Cardiac fibroblast (primary cell): ENCODE data around the gene IRF4.

Experiments
- DNase-seq, 2 donors: peaks; one replicate each; pipeline versions ENCODE4 v3.0.0 to v3.0.0-alpha.2; 2010; ENCODE audit warnings: low read depth in 2 of 2
- H3K4me3 ChIP-seq, 2 donors: replicated peaks in 1 of 2; 1 replicate in 1 of 2; 2 replicates in 1 of 2; pipeline ENCODE4 v1.5.1; 2011; ENCODE audit warnings: low read depth in 2 of 2, low read length in 2 of 2, mild to moderate bottlenecking in 2 of 2, moderate library complexity in 1 of 2
- TF ChIP-seq, protein P1 (sequence below): IDR thresholded peaks from one replicate; pipeline ENCODE4 v1.5.1; 2011; ENCODE audit warnings: low read depth, mild to moderate bottlenecking, low read length, inconsistent platforms

Gene IRF4

DNA sequence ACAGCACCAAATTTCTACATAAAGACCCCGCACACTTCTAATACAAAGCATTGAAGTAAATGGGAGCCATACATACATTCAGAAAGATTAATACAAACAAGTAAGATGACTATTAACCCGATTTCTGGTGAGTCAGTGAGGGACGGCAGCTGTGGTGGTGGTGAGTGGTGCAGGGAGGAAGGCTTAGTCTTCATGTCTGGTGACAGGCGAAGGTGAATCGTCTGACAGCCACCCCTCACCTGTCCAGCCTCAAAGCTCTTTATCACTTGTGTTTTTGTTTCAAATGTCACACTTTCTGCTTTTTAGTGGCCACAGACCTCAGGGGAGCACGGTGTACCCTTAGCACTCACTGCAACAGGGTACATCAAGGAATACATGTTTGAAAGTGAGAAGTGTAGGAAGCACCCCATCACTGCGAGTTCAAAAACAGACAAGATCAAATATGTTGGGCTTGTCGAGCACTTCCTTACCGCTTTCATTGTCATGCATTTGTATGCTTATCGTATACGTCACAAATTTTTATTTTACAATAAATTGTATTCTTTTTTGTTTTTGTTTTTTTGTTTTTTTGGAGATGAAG, 63.5 kb downstream of the IRF4 start:
- no peak overlapping the region for H3K4me3 ChIP-seq
- TF ChIP-seq, protein P1, sequence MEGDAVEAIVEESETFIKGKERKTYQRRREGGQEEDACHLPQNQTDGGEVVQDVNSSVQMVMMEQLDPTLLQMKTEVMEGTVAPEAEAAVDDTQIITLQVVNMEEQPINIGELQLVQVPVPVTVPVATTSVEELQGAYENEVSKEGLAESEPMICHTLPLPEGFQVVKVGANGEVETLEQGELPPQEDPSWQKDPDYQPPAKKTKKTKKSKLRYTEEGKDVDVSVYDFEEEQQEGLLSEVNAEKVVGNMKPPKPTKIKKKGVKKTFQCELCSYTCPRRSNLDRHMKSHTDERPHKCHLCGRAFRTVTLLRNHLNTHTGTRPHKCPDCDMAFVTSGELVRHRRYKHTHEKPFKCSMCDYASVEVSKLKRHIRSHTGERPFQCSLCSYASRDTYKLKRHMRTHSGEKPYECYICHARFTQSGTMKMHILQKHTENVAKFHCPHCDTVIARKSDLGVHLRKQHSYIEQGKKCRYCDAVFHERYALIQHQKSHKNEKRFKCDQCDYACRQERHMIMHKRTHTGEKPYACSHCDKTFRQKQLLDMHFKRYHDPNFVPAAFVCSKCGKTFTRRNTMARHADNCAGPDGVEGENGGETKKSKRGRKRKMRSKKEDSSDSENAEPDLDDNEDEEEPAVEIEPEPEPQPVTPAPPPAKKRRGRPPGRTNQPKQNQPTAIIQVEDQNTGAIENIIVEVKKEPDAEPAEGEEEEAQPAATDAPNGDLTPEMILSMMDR = no peak
- no peak for DNase-seq

- TF ChIP-seq, protein P1 = no peak
- H3K4me3 ChIP-seq = no peak overlapping the region
- no peak for DNase-seq
Measured at GRCh38 chr6:455835-456234, 64.3 kb downstream of the IRF4 start.

GRCh38 chr6:456358-456867, 64.9 kb downstream of the IRF4 start:
- DNase-seq = no peak
- no peak overlapping the region for H3K4me3 ChIP-seq
- TF ChIP-seq, protein P1 = no peak

DNA sequence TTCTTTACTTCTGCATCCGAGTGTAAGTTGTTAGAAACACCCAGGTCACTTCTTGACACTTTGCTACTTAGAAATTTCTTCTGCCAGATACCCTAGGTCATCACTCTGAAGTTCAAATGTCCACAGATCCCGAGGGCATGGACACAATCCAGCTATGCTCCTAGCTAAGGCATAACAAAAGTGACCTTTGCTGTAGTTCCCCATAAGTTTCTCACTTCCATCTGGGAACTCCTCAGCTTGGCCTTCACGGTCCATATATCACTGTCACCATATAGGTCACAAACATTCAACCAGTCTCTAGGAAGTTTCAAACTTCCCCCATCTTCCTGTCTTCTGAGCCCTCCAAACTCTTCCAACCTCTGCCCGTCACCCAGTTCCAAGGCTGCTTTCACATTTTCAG, 65.3 kb downstream of the IRF4 start:
- TF ChIP-seq, protein P1 = no peak
- no peak for DNase-seq
- no peak overlapping the region for H3K4me3 ChIP-seq
